Choroid plexus epithelial cell (primary cell): ENCODE measurements around the gene DNASE2.

Source experiments
- DNase-seq: peaks from one replicate; pipeline ENCODE4 v3.0.0-alpha.2; 2010; ENCODE audit warnings: low read depth
- H3K4me3 ChIP-seq: 2 replicates; pipeline ENCODE4 v1.5.1; 2011; ENCODE audit warnings: low read depth, mild to moderate bottlenecking, control low read depth, low read length, moderate library complexity
- TF ChIP-seq, protein P1 (sequence below): conservative IDR thresholded peaks from 2 replicates; pipeline ENCODE4 v1.5.1; 2011; ENCODE audit warnings: low read depth, mild to moderate bottlenecking, control low read depth, inconsistent platforms, low read length, moderate library complexity

The DNASE2 gene

DNA sequence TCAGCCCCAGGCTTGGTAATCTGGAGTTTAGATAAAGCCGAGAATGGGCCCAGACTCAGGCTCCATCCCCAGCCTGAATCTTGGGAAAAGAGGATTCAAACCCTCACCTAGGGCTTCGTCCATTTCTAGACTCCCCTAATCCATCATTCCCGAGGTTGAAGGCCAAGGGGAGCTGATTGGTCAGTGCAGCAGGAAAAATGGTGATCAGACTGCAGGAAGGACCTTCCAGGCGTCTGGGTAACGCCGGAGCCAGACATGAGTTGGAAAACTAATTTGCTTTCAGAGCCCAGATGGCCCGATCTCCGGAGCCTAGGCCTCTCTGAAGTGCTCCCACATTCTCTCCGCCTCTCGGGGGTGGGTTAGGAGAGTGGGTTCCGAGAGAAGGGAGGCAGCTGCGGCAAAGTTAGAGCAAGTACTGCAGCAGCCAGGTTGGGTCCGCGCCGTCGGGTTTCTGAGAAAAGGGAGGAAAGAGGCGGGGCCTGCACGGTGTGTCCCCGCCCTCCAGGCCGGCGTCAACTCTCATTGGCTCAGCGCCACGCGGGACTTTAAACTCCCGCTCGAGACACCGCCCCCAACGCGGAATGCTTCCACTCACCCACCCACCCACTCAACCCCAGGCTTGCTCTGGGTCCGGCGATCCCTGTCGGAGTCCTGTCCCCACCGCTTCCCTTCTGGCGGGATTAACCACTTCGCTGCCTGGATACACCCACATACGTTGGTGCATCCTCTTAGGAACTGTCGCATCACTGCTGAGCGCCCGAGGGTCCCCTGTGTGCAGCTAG, 46.1 kb downstream of the DNASE2 start:
- TF ChIP-seq, protein P1, sequence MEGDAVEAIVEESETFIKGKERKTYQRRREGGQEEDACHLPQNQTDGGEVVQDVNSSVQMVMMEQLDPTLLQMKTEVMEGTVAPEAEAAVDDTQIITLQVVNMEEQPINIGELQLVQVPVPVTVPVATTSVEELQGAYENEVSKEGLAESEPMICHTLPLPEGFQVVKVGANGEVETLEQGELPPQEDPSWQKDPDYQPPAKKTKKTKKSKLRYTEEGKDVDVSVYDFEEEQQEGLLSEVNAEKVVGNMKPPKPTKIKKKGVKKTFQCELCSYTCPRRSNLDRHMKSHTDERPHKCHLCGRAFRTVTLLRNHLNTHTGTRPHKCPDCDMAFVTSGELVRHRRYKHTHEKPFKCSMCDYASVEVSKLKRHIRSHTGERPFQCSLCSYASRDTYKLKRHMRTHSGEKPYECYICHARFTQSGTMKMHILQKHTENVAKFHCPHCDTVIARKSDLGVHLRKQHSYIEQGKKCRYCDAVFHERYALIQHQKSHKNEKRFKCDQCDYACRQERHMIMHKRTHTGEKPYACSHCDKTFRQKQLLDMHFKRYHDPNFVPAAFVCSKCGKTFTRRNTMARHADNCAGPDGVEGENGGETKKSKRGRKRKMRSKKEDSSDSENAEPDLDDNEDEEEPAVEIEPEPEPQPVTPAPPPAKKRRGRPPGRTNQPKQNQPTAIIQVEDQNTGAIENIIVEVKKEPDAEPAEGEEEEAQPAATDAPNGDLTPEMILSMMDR: no peak
- no peak for DNase-seq
- no peak overlapping the region for H3K4me3 ChIP-seq

DNA sequence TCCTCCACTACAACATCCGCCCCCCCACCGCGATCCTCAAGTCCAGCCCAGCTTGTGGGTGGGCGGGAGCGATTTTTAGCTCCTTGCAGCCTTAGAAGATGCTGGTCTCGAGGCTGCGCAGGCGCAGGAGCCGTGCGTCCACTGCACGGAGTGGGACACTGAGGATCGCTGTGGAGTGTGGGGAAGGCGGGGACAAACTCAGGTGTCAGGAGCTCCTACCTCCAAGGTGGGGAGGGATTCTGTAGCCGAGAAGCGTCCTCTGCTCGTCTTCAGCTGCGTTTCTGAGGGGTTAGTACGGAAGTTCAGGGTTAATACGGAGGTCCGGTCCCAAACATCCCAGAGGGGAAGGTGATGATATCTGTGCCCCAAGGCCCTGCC, 46.7 kb downstream of the DNASE2 start, which contains the start of gene RTBDN:
Gene RTBDN (minus strand): TSS at position 14 of the 378 bp plus-strand sequence. CDS start 4,600 bp downstream, outside the sequence.
- TF ChIP-seq, protein P1: no peak
- no peak for DNase-seq
- H3K4me3 ChIP-seq: peak within 1 kb of the TSS; percentile 37

DNA sequence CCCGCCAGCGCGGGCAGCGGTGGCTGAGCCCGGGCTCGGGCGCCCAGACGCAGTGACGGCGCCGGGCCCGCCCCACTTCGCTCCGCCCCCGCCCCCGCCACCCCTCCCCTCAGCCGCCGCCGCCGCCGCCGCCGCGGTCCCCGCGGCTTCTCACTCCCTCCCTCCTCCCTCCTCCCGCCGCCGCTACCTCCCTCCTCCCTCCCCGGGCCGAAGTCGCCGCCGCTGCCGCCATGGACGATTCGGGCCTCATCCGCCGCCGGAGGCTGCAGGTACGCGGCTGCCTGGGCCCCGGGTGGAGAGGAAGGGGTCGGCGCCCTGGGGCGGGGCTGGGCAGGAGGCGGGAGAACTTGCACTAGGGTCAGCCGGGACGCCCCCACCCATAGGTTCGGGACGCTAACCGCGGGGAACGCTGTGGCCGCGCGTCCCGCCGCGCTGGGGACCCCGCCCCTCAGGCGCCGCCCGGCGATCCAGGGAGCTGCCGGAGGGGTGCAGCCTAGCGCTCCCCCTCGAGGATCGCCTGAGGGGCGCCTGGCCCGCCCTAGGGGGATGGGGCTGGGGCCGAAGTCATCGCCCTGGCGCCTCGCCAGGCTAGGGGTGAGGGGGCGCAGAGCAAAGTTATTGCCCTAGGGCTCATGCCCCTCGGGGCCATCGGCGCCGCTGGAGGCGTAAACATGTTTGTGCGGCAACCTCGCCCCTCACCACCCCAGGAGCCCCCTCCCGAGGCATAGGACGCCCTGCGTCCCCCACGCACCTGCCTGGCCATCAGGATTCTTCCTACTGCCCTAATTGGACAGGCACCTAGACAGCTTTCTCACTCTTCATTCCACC, 47.3 kb downstream of the DNASE2 start:
- no peak for DNase-seq
- H3K4me3 ChIP-seq: peak overlapping the region; percentile 37
- TF ChIP-seq, protein P1: no peak

DNA sequence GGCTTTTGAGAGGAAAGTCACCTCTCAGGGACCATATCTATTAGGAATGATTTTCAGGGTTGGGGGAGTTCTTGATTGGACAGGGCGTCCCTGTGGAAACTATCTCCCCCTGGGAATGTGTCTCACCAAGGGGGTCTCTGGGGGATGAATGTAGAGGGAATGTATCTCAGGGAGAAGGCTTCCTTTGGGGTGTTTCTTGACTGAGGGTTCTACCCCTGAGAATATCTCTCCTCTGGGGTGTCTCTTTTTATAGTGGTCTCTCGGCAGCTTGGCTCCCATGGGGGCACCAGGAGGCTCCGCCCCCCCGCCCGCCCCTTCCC, 47.9 kb downstream of the DNASE2 start:
- TF ChIP-seq, protein P1: no peak
- DNase-seq: no peak
- H3K4me3 ChIP-seq: no peak overlapping the region

DNA sequence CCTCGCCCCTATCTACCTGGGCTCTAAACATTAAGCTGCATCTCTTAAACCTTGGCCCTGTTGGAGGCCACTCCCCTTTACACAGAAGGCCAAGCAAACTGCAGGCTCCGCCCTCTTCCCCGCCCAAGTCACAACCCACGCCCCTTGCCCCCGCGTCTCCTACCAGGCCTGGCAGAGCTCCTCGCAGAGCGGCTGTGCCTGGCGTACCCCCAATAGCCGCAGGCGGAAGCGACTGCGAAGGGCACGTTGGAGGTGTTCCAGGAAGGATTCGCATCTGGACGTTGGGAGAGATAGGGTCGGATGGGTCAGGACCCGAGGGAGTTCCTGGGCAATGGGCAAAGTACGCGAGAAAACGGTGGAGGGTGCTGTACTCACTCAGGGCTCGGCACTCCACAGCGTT, 52.8 kb downstream of the DNASE2 start:
- no peak overlapping the region for H3K4me3 ChIP-seq
- DNase-seq: no peak
- TF ChIP-seq, protein P1: no peak

DNA sequence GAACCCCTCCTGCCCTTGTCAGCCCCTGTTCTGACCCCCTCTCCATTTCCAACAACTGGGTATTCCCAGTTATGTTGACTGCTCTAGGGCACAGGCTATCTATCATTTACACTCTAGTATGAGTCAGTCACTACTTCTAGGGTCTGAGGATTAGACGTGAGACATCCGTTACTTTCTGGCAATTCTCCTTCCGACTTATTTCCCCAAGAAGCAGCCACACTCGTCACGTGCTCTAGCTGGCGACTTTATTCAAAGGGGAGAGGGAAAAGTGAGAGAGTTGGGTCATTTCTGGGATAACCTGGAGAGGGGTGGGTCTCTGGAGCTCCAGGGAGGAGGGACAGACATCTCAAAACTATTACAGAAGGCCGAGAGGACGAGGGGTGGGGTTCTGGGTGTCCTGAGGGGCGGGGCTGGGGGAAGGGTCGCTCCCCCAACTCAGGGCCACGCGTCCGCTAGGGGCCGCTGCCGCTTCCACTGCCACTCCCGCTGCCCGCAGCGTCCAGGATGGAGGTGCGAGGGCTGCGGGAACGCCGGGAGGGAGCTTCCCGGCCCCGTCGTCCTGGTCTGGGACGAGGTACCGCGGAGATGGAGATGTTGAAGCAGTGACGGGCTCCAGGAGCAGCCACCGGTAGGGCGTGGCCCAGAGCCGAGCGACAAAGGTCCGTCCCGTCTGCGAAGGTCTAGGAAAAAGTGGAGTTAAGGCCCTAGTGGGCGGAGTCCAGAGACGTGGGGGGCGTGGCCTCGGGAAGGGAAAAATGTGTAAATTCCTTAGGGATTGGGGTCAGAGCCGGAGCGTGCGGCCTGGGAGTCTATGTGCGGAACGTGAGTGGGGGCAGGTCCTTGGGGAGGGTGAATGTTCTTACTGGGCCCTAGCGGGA, 55.8 kb downstream of the DNASE2 start:
- no peak for DNase-seq
- H3K4me3 ChIP-seq: no peak overlapping the region

More for the DNA sequence above, 55.8 kb downstream of the DNASE2 start:
- TF ChIP-seq, protein P1: peak; percentile 53
